ENCODE measurements around the gene F7. TPM values are rescaled to one million over a fixed set of nuclear protein-coding genes. Genes with fewer than 3 reads are reported as not detected.

F7 gene
- total RNA-seq, 1 donor from 2014 or later: not detected

- peak in 1 of 2 donors; percentile 58 for DNase-seq (ENCODE audit: low read depth in 2 of 2)
These were observed 33.4 kb downstream of the F7 start for GRCh38 chr13:113138792-113139551.

GRCh38 chr13:113139577-113139976 is 34.0 kb downstream of the F7 start:
- DNase-seq (ENCODE audit: low read depth in 2 of 2): no peak

- DNase-seq (ENCODE audit: low read depth in 2 of 2): no peak
These were observed 35.3 kb downstream of the F7 start for GRCh38 chr13:113140677-113141600.

- DNase-seq (ENCODE audit: low read depth in 2 of 2): no peak
These were observed 36.0 kb downstream of the F7 start for GRCh38 chr13:113141601-113141970.

DNA sequence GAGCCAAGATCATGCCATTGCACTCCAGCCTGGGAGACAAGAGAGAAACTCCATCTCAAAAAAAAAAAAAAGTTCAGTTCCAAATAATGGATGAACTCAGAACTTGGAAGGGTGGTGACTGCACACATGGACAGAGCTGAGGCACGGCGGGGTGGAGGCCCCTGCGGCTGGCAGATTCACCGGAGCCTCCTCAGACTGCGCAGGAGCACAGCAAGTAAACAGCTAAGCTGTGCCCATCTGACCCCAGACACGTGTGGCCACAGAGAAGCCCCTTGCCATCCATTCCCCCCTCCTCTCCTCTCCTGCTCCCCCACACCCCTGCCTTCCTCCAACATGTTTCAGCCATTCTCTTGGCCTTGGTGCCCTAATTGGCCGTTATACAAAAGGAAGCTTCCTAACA is 37.3 kb downstream of the F7 start:
- DNase-seq (ENCODE audit: low read depth in 2 of 2): no peak

- DNase-seq (ENCODE audit: low read depth in 2 of 2): no peak
These were observed 38.1 kb downstream of the F7 start for GRCh38 chr13:113143466-113144254.

GRCh38 chr13:113144255-113144629 is 38.7 kb downstream of the F7 start:
- DNase-seq (ENCODE audit: low read depth in 2 of 2): no peak

- no peak for DNase-seq (ENCODE audit: low read depth in 2 of 2)
These were observed 39.9 kb downstream of the F7 start for GRCh38 chr13:113145496-113145895.

DNA sequence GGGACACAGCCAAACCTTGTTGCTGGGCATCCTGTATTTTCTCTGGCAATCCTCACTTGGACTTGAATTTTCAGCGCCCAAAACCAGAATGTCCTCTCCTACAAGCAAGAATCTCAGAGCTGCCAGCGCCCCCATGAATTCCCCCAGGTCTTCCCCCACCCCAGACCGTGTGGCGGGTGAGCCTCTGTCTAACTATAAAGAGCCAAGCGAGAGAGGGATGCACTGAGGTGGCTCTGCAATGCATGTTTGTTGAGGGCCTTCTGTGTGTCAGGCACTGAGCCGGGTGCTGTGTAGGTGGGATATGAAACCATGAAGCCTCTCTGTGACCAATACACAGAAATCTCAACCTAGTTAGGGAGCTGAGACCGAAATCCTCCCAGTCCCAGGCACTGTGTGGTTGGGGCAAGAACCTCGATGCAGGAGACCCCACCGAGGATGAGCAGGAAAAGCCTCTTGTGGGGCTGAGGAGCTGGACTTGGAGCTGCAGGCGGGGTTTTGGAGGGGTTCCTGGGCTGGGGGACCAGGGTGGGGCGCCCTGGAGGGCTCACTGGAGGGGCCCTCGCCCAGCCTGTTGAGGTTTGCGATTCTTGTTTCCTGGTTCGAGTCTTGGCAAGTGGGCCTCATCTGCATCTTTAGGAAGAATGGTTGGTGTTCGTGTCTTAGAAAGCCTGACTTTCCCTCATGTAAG is 40.5 kb downstream of the F7 start:
- DNase-seq (ENCODE audit: low read depth in 2 of 2): no peak

DNA sequence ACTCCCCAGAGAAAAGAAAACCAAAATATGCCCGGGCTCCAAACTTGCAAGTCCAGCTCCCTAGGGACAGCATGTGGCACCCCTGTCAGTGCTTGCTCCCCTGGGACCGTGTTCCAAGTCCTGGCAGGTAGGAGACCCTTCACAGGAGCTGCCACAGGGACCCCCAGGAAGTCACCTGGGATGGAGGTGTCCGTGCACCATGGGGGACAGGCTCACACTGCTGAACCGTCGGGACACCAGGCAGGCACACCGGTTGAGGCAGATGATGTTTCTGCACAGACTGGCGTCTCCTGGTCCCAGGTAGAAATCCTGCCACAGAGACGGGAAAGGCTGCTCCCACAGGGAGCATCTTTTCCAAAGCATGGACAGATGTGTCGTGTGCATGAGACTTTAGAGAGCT is 41.2 kb downstream of the F7 start:
- DNase-seq (ENCODE audit: low read depth in 2 of 2): no peak

- no peak for DNase-seq (ENCODE audit: low read depth in 2 of 2)
These were observed 41.6 kb downstream of the F7 start for GRCh38 chr13:113147206-113147605.

GRCh38 chr13:113148407-113148806 is 42.8 kb downstream of the F7 start:
- DNase-seq (ENCODE audit: low read depth in 2 of 2): no peak

DNA sequence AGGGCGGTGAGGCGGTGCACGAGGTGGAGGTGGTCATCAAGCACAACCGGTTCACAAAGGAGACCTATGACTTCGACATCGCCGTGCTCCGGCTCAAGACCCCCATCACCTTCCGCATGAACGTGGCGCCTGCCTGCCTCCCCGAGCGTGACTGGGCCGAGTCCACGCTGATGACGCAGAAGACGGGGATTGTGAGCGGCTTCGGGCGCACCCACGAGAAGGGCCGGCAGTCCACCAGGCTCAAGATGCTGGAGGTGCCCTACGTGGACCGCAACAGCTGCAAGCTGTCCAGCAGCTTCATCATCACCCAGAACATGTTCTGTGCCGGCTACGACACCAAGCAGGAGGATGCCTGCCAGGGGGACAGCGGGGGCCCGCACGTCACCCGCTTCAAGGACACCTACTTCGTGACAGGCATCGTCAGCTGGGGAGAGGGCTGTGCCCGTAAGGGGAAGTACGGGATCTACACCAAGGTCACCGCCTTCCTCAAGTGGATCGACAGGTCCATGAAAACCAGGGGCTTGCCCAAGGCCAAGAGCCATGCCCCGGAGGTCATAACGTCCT is 43.4 kb downstream of the F7 start:
- no peak for DNase-seq (ENCODE audit: low read depth in 2 of 2)

- DNase-seq (ENCODE audit: low read depth in 2 of 2): no peak
These were observed 44.3 kb downstream of the F7 start for GRCh38 chr13:113149711-113150549.

- DNase-seq (ENCODE audit: low read depth in 2 of 2): no peak
These were observed 45.2 kb downstream of the F7 start for GRCh38 chr13:113150550-113151365.

DNA sequence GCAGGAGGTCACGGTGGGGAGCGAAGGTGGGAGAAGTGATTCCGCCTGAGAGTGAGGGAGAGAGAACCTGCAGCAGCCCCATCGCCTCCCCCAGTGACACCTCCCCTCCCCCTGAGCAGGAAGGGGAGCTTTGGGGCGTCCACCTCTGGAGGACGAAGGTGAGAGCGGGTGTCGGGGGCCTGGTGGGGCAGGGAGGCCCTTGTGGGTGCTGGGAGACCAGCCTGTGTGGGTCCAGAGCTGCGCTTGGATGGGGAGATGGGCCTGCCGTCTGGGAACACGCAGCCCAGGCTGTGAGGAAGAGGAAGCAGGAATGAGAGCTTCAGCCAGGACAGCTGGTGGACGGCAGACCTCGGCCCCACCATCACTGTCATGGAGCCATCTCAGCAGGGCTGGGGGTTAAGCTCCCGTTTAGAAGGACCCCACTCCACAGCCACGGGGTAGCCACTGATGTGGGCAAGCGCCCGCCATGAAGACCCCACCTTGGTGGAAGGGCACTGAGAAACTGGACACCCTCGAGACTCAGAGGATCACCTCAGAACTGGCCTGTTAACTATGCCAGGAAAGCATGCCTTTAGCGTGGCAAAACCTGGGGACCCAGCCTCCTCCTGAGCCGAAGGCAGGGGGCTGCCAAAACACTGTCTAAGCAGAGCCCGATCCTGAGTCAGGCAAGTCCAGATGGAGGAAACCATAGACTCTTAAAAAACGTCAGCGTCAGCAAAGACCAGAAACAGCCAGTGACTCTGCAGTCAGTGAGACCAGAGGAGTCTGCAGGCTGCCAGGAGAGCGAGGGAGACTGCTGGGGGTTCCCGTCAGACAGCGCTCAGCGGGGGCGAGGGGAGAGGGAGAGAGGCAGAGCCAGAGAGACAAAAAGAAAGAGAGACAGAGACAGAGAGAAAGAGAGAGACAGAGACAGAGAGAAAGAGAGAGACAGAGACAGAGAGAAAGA is 46.4 kb downstream of the F7 start:
- peak in 1 of 2 donors; percentile 12 for DNase-seq (ENCODE audit: low read depth in 2 of 2)

DNA sequence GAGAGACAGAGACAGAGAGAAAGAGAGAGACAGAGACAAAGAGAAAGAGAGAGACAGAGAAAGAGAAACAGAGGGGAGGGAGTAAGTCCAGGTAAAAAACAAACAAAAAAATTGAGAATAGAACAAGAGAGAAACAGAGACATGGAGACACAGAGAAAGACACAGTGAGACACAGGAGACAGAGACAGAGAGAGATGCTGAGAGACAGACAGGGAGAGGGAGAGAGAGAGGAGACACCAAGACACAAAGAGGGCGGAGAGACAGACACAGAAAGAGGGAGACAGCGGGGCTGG is 47.0 kb downstream of the F7 start:
- no peak for DNase-seq (ENCODE audit: low read depth in 2 of 2)
